Smooth muscle cell (in vitro differentiated cells): ENCODE measurements around the gene MCTP2. TPM values are rescaled to one million over a fixed set of nuclear protein-coding genes. Genes with fewer than 3 reads are reported as not detected.

Experiments
- DNase-seq: peaks from one replicate; lab custom pipeline; 2025; ENCODE audit not compliant: unreplicated experiment; lab: John Stamatoyannopoulos, UW
- H2AFZ ChIP-seq: fragments of 200-600 bp; sonication (generic); 2 replicates; pipeline ENCODE4 v1.6.0; 2016; ENCODE audit warnings: antibody characterized with exemption, low read depth, mild to moderate bottlenecking
- H3F3A ChIP-seq: fragments of 200-600 bp; sonication (generic); 2 replicates; pipeline ENCODE4 v1.6.0; 2017; ENCODE audit warnings: antibody characterized with exemption, low read depth
- H3K27ac ChIP-seq: fragments of 200-600 bp; sonication (generic); 2 replicates; pipeline ENCODE4 v1.5.1; 2016; ENCODE audit warnings: low read depth, mild to moderate bottlenecking
- H3K27me3 ChIP-seq: fragments of 200-600 bp; sonication (generic); 2 replicates; pipeline ENCODE4 v1.6.1; 2016; ENCODE audit warnings: low read depth, mild to moderate bottlenecking
- H3K36me3 ChIP-seq: fragments of 200-600 bp; sonication (generic); 2 replicates; pipeline ENCODE4 v1.5.1; 2016; ENCODE audit warnings: low read depth
- H3K4me1 ChIP-seq: fragments of 200-600 bp; sonication (generic); 2 replicates; pipeline ENCODE4 v1.5.1; 2016; ENCODE audit warnings: low read depth
- H3K4me2 ChIP-seq: fragments of 200-600 bp; sonication (generic); 2 replicates; pipeline ENCODE4 v1.6.0; 2016; ENCODE audit warnings: mild to moderate bottlenecking
- H3K4me3 ChIP-seq: fragments of 200-600 bp; sonication (generic); 2 replicates; pipeline ENCODE4 v1.5.1; 2016; ENCODE audit warnings: mild to moderate bottlenecking
- H3K79me2 ChIP-seq: fragments of 200-600 bp; sonication (generic); 2 replicates; pipeline ENCODE4 v1.6.0; 2016; ENCODE audit warnings: low read depth, mild to moderate bottlenecking
- H3K9ac ChIP-seq: fragments of 200-600 bp; sonication (generic); 2 replicates; pipeline ENCODE4 v1.6.0; 2016; ENCODE audit warnings: low read depth
- H3K9me3 ChIP-seq: fragments of 200-600 bp; sonication (generic); replicated peaks from 2 replicates; pipeline ENCODE4 v1.5.1; 2016; ENCODE audit warnings: low read depth
- H4K20me1 ChIP-seq: fragments of 200-600 bp; sonication (generic); 2 replicates; pipeline ENCODE4 v1.6.0; 2016; ENCODE audit warnings: low read depth
- WGBS: methylation state at CpG from one replicate; pipeline ENCODE4 v1.1.7; 2016; ENCODE audit warnings: low lambda C conversion rate; 5-methylcytosine and 5-hydroxymethylcytosine counted together
- polyA plus RNA-seq: library from polyadenylated mRNA; unstranded; fragments of >200 nt; fragmentation: Nextera tagmentation; extraction: Ambion mirVana; gene quantifications from 2 replicates; pipeline ENCODE4 v1.2.1, GENCODE V29; 2016
- total RNA-seq: library from RNA; depleted of rRNA; stranded (reverse); fragments of >200 nt; gene quantifications from 2 replicates; pipeline ENCODE4 v1.2.3, GENCODE V29; 2014
- TF ChIP-seq, protein P1 (sequence below): fragments of 200-600 bp; sonication (generic); IDR thresholded peaks from 2 replicates; pipeline ENCODE4 v1.5.1; 2017; ENCODE audit warnings: borderline replicate concordance, mild to moderate bottlenecking, antibody characterized with exemption; ENCODE audit not compliant: insufficient read depth, poor library complexity, severe bottlenecking

Gene MCTP2
- total and polyA plus RNA-seq, 2 experiments from 2014 or later: 12.1 to 32.1 TPM

DNA sequence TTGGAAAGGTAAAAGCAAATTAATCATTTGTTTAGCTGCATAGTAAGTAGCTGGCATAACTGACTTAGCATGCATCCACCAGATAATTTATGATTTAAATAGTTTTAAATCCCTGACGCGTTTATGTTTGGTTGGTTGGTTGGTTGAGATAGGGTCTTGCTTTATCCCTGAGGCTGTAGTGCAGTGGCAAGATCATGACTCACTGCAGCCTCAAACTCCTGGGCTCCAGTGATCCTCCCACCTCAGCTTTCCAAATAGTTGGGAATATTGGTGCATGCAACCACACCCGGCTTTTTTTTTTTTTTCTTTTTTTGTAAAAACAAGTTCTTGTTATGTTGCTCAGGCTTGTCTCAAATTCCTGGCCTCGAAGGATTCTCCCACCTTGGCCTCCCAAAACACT, 263.4 kb downstream of the MCTP2 start:
- Histone ChIP-seq H3K4me3 (no peak overlapping the region), H3K79me2 (no peaks in the 10 kb centered on the region), H4K20me1 (no peaks in the 10 kb centered on the region), H3K27me3 (no peaks in the 10 kb centered on the region), H3K27ac (no peak overlapping the region), H2AFZ (no peak overlapping the region), H3K9ac (no peak overlapping the region), H3K4me1 (no peaks in the 10 kb centered on the region), H3K36me3 (no peaks in the 10 kb centered on the region), H3F3A (no peaks in the 10 kb centered on the region), H3K9me3 (no peaks in the 10 kb centered on the region), H3K4me2 (no peak overlapping the region)
- TF ChIP-seq, protein P1, sequence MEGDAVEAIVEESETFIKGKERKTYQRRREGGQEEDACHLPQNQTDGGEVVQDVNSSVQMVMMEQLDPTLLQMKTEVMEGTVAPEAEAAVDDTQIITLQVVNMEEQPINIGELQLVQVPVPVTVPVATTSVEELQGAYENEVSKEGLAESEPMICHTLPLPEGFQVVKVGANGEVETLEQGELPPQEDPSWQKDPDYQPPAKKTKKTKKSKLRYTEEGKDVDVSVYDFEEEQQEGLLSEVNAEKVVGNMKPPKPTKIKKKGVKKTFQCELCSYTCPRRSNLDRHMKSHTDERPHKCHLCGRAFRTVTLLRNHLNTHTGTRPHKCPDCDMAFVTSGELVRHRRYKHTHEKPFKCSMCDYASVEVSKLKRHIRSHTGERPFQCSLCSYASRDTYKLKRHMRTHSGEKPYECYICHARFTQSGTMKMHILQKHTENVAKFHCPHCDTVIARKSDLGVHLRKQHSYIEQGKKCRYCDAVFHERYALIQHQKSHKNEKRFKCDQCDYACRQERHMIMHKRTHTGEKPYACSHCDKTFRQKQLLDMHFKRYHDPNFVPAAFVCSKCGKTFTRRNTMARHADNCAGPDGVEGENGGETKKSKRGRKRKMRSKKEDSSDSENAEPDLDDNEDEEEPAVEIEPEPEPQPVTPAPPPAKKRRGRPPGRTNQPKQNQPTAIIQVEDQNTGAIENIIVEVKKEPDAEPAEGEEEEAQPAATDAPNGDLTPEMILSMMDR: no peak
- 40% methylated on average over 4 of the region's 4 CpGs for WGBS
- DNase-seq: no peak

GRCh38 chr15:94503293-94503692, 271.9 kb downstream of the MCTP2 start:
- no peaks in the 10 kb centered on the region for H3K4me1 ChIP-seq
- H3K4me2 ChIP-seq: no peak overlapping the region
- H3K27ac ChIP-seq: no peak overlapping the region
- no peaks in the 10 kb centered on the region for H3K36me3 ChIP-seq
- H3K9me3 ChIP-seq: no peaks in the 10 kb centered on the region
- H4K20me1 ChIP-seq: no peaks in the 10 kb centered on the region
- TF ChIP-seq, protein P1: no peak
- H3K4me3 ChIP-seq: no peak overlapping the region
- H3K79me2 ChIP-seq: no peaks in the 10 kb centered on the region
- 76% methylated on average over 2 of the region's 2 CpGs for WGBS
- H3K27me3 ChIP-seq: no peaks in the 10 kb centered on the region
- no peaks in the 10 kb centered on the region for H3F3A ChIP-seq
- no peak overlapping the region for H3K9ac ChIP-seq
- H2AFZ ChIP-seq: no peak overlapping the region
- no peak for DNase-seq

DNA sequence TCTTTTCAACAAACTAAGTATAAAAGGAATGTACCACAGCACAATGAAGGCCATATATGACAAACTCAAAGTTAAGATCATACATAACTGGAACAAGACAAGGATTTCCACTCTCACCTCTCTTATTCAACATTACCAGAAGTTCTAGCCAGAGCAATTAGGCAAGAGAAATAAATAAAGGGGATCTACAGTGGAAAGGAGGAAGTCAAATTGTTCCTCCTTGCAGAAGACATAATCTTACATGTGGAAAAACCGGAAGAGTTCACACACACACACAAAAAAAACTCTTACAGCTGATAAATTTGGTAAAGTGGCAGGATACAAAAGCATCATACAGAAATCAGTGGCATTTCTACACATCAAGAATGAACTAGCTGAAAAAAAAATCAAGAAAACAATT, 277.9 kb downstream of the MCTP2 start:
- no peak overlapping the region for H3K4me2 ChIP-seq
- 94% methylated on average over 1 of the region's 1 CpG for WGBS
- no peak for DNase-seq
- H3K36me3 ChIP-seq: no peaks in the 10 kb centered on the region
- H4K20me1 ChIP-seq: no peaks in the 10 kb centered on the region
- TF ChIP-seq, protein P1: no peak
- no peaks in the 10 kb centered on the region for H3F3A ChIP-seq
- H3K27ac ChIP-seq: no peak overlapping the region
- no peaks in the 10 kb centered on the region for H3K4me1 ChIP-seq
- H3K27me3 ChIP-seq: no peaks in the 10 kb centered on the region
- no peaks in the 10 kb centered on the region for H3K9me3 ChIP-seq
- no peak overlapping the region for H2AFZ ChIP-seq
- no peaks in the 10 kb centered on the region for H3K79me2 ChIP-seq
- H3K9ac ChIP-seq: no peak overlapping the region
- no peak overlapping the region for H3K4me3 ChIP-seq

- Histone ChIP-seq H2AFZ (no peak overlapping the region), H3K9me3 (no peaks in the 10 kb centered on the region), H3K27me3 (no peaks in the 10 kb centered on the region), H3K36me3 (no peaks in the 10 kb centered on the region), H3K9ac (no peak overlapping the region), H3K79me2 (no peaks in the 10 kb centered on the region), H3F3A (no peaks in the 10 kb centered on the region), H4K20me1 (no peaks in the 10 kb centered on the region), H3K27ac (no peak overlapping the region), H3K4me1 (no peaks in the 10 kb centered on the region), H3K4me3 (no peak overlapping the region), H3K4me2 (no peak overlapping the region)
- TF ChIP-seq, protein P1: no peak
- DNase-seq: no peak
- 81% methylated on average over 3 of the region's 3 CpGs for WGBS
Observed at GRCh38 chr15:94522125-94522524, 290.8 kb downstream of the MCTP2 start.
